HEK293 (cell line): Measurements from ENCODE around the gene SPATA6L.

Source experiments
- CTCF ChIA-PET: fragments of 350-600 bp; formaldehyde crosslinking; extraction: SDS; loops from one replicate; lab custom pipeline; 2021; ENCODE audit warnings: antibody characterized with exemption; lab: Yijun Ruan, JAX
- POLR2A ChIA-PET: fragments of 300-600 bp; formaldehyde crosslinking; extraction: SDS; loops from one replicate; lab custom pipeline; 2020; ENCODE audit warnings: antibody characterized with exemption, inconsistent platforms; lab: Yijun Ruan, JAX
- H3K27ac ChIP-seq: fragments of 200-500 bp; sonication (Bioruptor generic); 2 replicates; pipeline ENCODE4 v1.5.1; 2014; ENCODE audit warnings: low read depth, low read length, control low read depth, inconsistent platforms; ENCODE audit errors: extremely low read depth
- H3K36me3 ChIP-seq, 2 experiments: fragments of 200-500 bp in 1 of 2; sonication (Bioruptor generic) in 1 of 2; 1 replicate in 1 of 2; 2 replicates in 1 of 2; pipeline ENCODE4 v1.5.1; 2014 to 2017; ENCODE audit warnings: inconsistent platforms in 2 of 2, low read length in 2 of 2; ENCODE audit not compliant: control insufficient read depth in 2 of 2, insufficient read depth in 1 of 2
- H3K4me1 ChIP-seq: fragments of 200-500 bp; sonication (Bioruptor generic); 2 replicates; pipeline ENCODE4 v1.5.1; 2014; ENCODE audit warnings: mild to moderate bottlenecking, low read length, inconsistent platforms; ENCODE audit not compliant: control insufficient read depth, insufficient read depth
- H3K4me3 ChIP-seq: 2 replicates; pipeline ENCODE4 v1.5.1; 2011; ENCODE audit warnings: low read depth, mild to moderate bottlenecking, control low read depth, low read length, moderate library complexity
- H3K9me3 ChIP-seq: fragments of 200-500 bp; sonication (Bioruptor generic); 2 replicates; pipeline ENCODE4 v1.5.1; 2014; ENCODE audit warnings: low read depth, low read length, inconsistent platforms; ENCODE audit not compliant: control insufficient read depth, insufficient read depth
- ATF2 ChIP-seq: fragments of 450-650 bp; formaldehyde crosslinking; IDR thresholded peaks from 2 replicates; pipeline ENCODE4 v1.5.1; 2016; ENCODE audit warnings: missing biosample characterization, missing genetic modification characterization, low read depth
- BCL11A ChIP-seq: fragments of 450-650 bp; formaldehyde crosslinking; IDR thresholded peaks from 2 replicates; pipeline ENCODE4 v1.5.1; 2016; ENCODE audit warnings: low read depth, missing biosample characterization, missing genetic modification characterization
- HIC1 ChIP-seq: fragments of 450-650 bp; formaldehyde crosslinking; IDR thresholded peaks from 2 replicates; pipeline ENCODE4 v1.5.1; 2016; ENCODE audit warnings: missing biosample characterization, missing genetic modification characterization
- HOXA7 ChIP-seq: sonication (generic); formaldehyde crosslinking; IDR thresholded peaks from 2 replicates; pipeline ENCODE4 v1.8.1; 2022; ENCODE audit warnings: missing genetic modification reagents, borderline replicate concordance
- KLF10 ChIP-seq: fragments of 450-650 bp; IDR thresholded peaks from 2 replicates; pipeline ENCODE4 v1.5.1; 2018; ENCODE audit warnings: missing biosample characterization, mild to moderate bottlenecking, missing genetic modification characterization
- KLF17 ChIP-seq: fragments of 450-650 bp; formaldehyde crosslinking; IDR thresholded peaks from 2 replicates; pipeline ENCODE4 v1.5.1; 2016; ENCODE audit warnings: missing biosample characterization, missing genetic modification characterization
- PRDM1 ChIP-seq: fragments of 450-650 bp; formaldehyde crosslinking; IDR thresholded peaks from 2 replicates; pipeline ENCODE4; 2016; ENCODE audit warnings: missing biosample characterization, missing genetic modification characterization
- WT1 ChIP-seq: fragments of 450-650 bp; formaldehyde crosslinking; IDR thresholded peaks from 2 replicates; pipeline ENCODE4 v1.5.1; 2016; ENCODE audit warnings: missing biosample characterization, missing genetic modification characterization
- ZBTB26 ChIP-seq: fragments of 450-650 bp; formaldehyde crosslinking; optimal IDR thresholded peaks from 2 replicates; pipeline ENCODE3; 2016; ENCODE audit warnings: missing biosample characterization, mild to moderate bottlenecking, missing genetic modification characterization
- ZEB2 ChIP-seq: fragments of 450-650 bp; formaldehyde crosslinking; IDR thresholded peaks from 2 replicates; pipeline ENCODE4 v1.5.1; 2016; ENCODE audit warnings: missing biosample characterization, missing genetic modification characterization
- ZFHX2 ChIP-seq: fragments of 450-650 bp; formaldehyde crosslinking; conservative IDR thresholded peaks from 2 replicates; pipeline ENCODE4 v1.5.1; 2016; ENCODE audit warnings: missing biosample characterization, missing genetic modification characterization
- ZIC2 ChIP-seq: fragments of 450-650 bp; formaldehyde crosslinking; IDR thresholded peaks from 2 replicates; pipeline ENCODE4 v1.5.1; 2016; ENCODE audit warnings: missing biosample characterization, missing genetic modification characterization
- ZNF138 ChIP-seq: fragments of 450-650 bp; formaldehyde crosslinking; IDR thresholded peaks from 2 replicates; pipeline ENCODE4 v1.5.1; 2016; ENCODE audit warnings: missing biosample characterization, missing genetic modification characterization, borderline replicate concordance
- ZNF335 ChIP-seq: fragments of 450-650 bp; formaldehyde crosslinking; conservative IDR thresholded peaks from 2 replicates; pipeline ENCODE4 v1.5.1; 2016; ENCODE audit warnings: missing biosample characterization, missing genetic modification characterization
- ZNF341 ChIP-seq: fragments of 450-650 bp; formaldehyde crosslinking; IDR thresholded peaks from 2 replicates; pipeline ENCODE4; 2016; ENCODE audit warnings: low read depth, missing biosample characterization, missing genetic modification characterization
- ZNF391 ChIP-seq: fragments of 450-650 bp; formaldehyde crosslinking; IDR thresholded peaks from 2 replicates; pipeline ENCODE4 v1.5.1; 2016; ENCODE audit warnings: low read depth, missing biosample characterization, missing genetic modification characterization, borderline replicate concordance
- ZNF426 ChIP-seq: fragments of 450-650 bp; formaldehyde crosslinking; IDR thresholded peaks from 2 replicates; pipeline ENCODE4 v1.5.1; 2017; ENCODE audit warnings: missing biosample characterization, missing genetic modification characterization, mild to moderate bottlenecking, inconsistent platforms, moderate library complexity
- ZNF449 ChIP-seq: fragments of 450-650 bp; formaldehyde crosslinking; IDR thresholded peaks from 2 replicates; pipeline ENCODE4 v1.5.1; 2017; ENCODE audit warnings: missing biosample characterization, mild to moderate bottlenecking, missing genetic modification characterization, moderate library complexity
- ZNF549 ChIP-seq: fragments of 450-650 bp; IDR thresholded peaks from 2 replicates; pipeline ENCODE4 v1.5.1; 2018; ENCODE audit warnings: missing biosample characterization, missing genetic modification characterization, mild to moderate bottlenecking, inconsistent platforms, moderate library complexity
- ZNF610 ChIP-seq: fragments of 450-650 bp; formaldehyde crosslinking; IDR thresholded peaks from 2 replicates; pipeline ENCODE4 v1.5.1; 2016; ENCODE audit warnings: missing biosample characterization, missing genetic modification characterization, borderline replicate concordance
- ZNF629 ChIP-seq: fragments of 450-650 bp; formaldehyde crosslinking; IDR thresholded peaks from 2 replicates; pipeline ENCODE4 v1.5.1; 2017; ENCODE audit warnings: missing biosample characterization, missing genetic modification characterization
- ZNF654 ChIP-seq: fragments of 450-650 bp; formaldehyde crosslinking; IDR thresholded peaks from 2 replicates; pipeline ENCODE4 v1.5.1; 2016; ENCODE audit warnings: low read depth, missing biosample characterization, missing genetic modification characterization
- ZXDB ChIP-seq: fragments of 450-650 bp; formaldehyde crosslinking; IDR thresholded peaks from 2 replicates; pipeline ENCODE4 v1.5.1; 2016; ENCODE audit warnings: missing biosample characterization, missing genetic modification characterization

The SPATA6L gene

GRCh38 chr9:4679268-4680172, 13.2 kb upstream of the SPATA6L start, which contains the start of gene CDC37L1 (continued):
- peak; percentile 86 for TF ChIP-seq ZEB2 (tag by site-specific recombination)
- no peak for TF ChIP-seq ZNF610
- peak; percentile 47; the same call in 1 of the 2 replicates for TF ChIP-seq WT1
- peak; percentile 86 for TF ChIP-seq ZNF629 (tag by site-specific recombination)
- TF ChIP-seq ZFHX2 (tag by site-specific recombination): peak; percentile 53
- TF ChIP-seq KLF17 (tag by site-specific recombination): 0 out of 2 replicates have a peak, but pooled peaks have one; percentile 32
- TF ChIP-seq PRDM1 (tag by site-specific recombination): no peak
- TF ChIP-seq HIC1 (tag by site-specific recombination): peak; percentile 67
- TF ChIP-seq ZNF449 (tag by site-specific recombination): peak; percentile 74
- TF ChIP-seq ZIC2 (tag by site-specific recombination): peak; percentile 83
- TF ChIP-seq ZNF341 (tag by site-specific recombination): peak; percentile 56
- TF ChIP-seq ZBTB26 (tag by site-specific recombination): peak; percentile 53
- peak; percentile 57 for TF ChIP-seq ZXDB
- TF ChIP-seq ZNF391 (tag by site-specific recombination): peak; percentile 41; the same call in 1 of the 2 replicates
- no peak for TF ChIP-seq HOXA7 (CRISPR knock-in tag)

- Histone ChIP-seq H3K4me1 (no peaks in the 10 kb centered on the region), H3K9me3 (no peaks in the 10 kb centered on the region), H3K36me3 (peaks cover 0 to 4% of the 10 kb centered on the region in 2 experiments; a peak in 2 of 3 replicates), H3K27ac (peak overlapping the region; percentile 92), H3K4me3 (peak overlapping the region; percentile 84)
- TF ChIP-seq KLF10 (tag by site-specific recombination) (no peak), ZNF426 (tag by site-specific recombination) (no peak), ATF2 (tag by site-specific recombination) (peak; percentile 49), ZNF654 (tag by site-specific recombination) (no peak), ZBTB26 (tag by site-specific recombination) (no peak), KLF17 (tag by site-specific recombination) (no peak), ZNF138 (tag by site-specific recombination) (no peak), BCL11A (no peak), ZNF549 (peak; percentile 76), ZNF335 (tag by site-specific recombination) (peak; percentile 61)
- CTCF ChIA-PET: interaction anchor here (0.7 to 1.0 kb wide), 3 partner anchors 23 to 352 kb away, joined by 3 to 4 read pairs (median 3); no protein-coding TSS in a partner anchor
- POLR2A ChIA-PET: interaction anchor here (0.8 to 1.0 kb wide), 5 partner anchors 13 to 59 kb away, joined by 3 to 10 read pairs (median 6); partner anchors contain the start of genes PLPP6 and SPATA6L
These were observed 12.5 kb upstream of the SPATA6L start for GRCh38 chr9:4678679-4679267.
